Neural cell (in vitro differentiated cells): ENCODE data around the gene NLRP7.
"Not testable (repeated sequence)": the region's sequence is repeated elsewhere in the genome, so short reads cannot be mapped to it uniquely, and the experiment has no call there.

Source experiments
- EP300 ChIP-seq: fragments of 450-650 bp; conservative IDR thresholded peaks from 2 replicates; pipeline ENCODE4 v1.6.1; 2014; ENCODE audit warnings: antibody characterized with exemption, mild to moderate bottlenecking, moderate library complexity; ENCODE audit not compliant: poor library complexity, severe bottlenecking
- POLR2AphosphoS5 ChIP-seq: IDR thresholded peaks from 2 replicates; pipeline ENCODE4 v1.6.1; 2012
- TAF1 ChIP-seq: IDR thresholded peaks from 2 replicates; pipeline ENCODE4 v1.6.1; 2012; ENCODE audit warnings: low read depth
- TF ChIP-seq, protein P1 (sequence below): fragments of 450-650 bp; IDR thresholded peaks from 2 replicates; pipeline ENCODE4 v1.5.1; 2014; ENCODE audit warnings: antibody characterized with exemption, mild to moderate bottlenecking, moderate library complexity; ENCODE audit not compliant: poor library complexity, severe bottlenecking

DNA sequence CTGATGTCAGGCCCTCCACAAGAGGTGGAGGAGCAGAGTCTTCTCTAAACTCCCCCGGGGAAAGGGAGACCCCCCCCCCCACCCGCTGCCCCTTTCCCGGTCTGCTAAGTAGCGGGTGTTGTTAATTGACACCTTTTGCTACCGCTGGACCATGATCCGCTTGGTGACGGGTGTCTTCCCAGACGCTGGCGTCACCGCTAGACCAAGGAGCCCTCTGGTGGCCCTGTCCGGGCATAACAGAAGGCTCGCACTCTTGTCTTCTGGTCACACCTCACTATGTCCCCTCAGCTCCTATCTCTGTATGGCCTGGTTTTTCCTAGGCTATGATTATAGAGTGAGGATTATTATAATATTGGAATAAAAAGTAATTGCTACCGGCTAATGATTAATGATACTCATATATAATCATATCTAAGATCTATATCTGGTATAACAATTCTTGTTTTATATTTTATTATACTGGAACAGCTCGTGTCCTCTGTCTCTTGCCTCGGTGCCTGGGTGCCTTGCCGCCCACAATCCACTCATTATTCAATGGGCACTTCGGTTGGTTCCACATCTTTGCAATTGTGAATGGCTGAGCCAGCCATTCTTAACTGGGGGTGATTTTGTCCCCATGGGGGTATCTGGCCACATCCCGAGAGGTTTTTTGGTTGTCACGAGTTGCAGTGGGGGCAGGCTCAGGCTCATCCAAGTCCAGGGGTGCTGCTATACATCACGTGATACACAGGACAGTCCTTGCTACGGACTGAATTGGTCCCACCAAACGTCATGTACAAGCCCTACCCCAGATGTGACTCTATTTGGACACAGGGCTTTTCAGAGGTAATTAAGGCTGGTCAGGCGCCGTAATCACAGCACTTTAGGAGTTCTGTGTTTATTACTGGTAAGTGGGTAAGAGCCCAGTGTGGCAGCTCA, 27.4 kb downstream of the NLRP7 start:
- TF ChIP-seq, protein P1, sequence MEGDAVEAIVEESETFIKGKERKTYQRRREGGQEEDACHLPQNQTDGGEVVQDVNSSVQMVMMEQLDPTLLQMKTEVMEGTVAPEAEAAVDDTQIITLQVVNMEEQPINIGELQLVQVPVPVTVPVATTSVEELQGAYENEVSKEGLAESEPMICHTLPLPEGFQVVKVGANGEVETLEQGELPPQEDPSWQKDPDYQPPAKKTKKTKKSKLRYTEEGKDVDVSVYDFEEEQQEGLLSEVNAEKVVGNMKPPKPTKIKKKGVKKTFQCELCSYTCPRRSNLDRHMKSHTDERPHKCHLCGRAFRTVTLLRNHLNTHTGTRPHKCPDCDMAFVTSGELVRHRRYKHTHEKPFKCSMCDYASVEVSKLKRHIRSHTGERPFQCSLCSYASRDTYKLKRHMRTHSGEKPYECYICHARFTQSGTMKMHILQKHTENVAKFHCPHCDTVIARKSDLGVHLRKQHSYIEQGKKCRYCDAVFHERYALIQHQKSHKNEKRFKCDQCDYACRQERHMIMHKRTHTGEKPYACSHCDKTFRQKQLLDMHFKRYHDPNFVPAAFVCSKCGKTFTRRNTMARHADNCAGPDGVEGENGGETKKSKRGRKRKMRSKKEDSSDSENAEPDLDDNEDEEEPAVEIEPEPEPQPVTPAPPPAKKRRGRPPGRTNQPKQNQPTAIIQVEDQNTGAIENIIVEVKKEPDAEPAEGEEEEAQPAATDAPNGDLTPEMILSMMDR = peak; percentile 31
- not testable (repeated sequence) for TF ChIP-seq POLR2AphosphoS5, TAF1, EP300
